BJ (cell line): ENCODE results near the gene RIMS3. TPM values are rescaled to one million over a fixed set of nuclear protein-coding genes. Genes with fewer than 3 reads are reported as not detected.

Experiments
- CTCF ChIA-PET: fragments of 350-600 bp; formaldehyde crosslinking; extraction: SDS; loops from one replicate; lab custom pipeline; 2021; ENCODE audit warnings: antibody characterized with exemption, inconsistent platforms; lab: Yijun Ruan, JAX
- POLR2A ChIA-PET: fragments of 300-600 bp; sonication (Branson Sonifier 250); formaldehyde crosslinking; extraction: SDS; loops from one replicate; lab custom pipeline; 2021; ENCODE audit warnings: antibody characterized with exemption; lab: Charles Lee
- DNase-seq: peaks from one replicate; pipeline ENCODE4 v3.0.0-alpha.2; 2011; ENCODE audit warnings: low read depth
- H3K27me3 ChIP-seq: 2 replicates; pipeline ENCODE4 v1.6.0; 2011; ENCODE audit warnings: low read length; ENCODE audit not compliant: control insufficient read depth, insufficient read depth
- H3K36me3 ChIP-seq: 2 replicates; pipeline ENCODE4 v1.5.1; 2011; ENCODE audit warnings: low read length; ENCODE audit not compliant: control insufficient read depth, insufficient read depth
- H3K4me3 ChIP-seq: 2 replicates; pipeline ENCODE4 v1.5.1; 2011; ENCODE audit warnings: low read depth, mild to moderate bottlenecking, control low read depth, low read length
- CTCF ChIP-seq: IDR thresholded peaks from 2 replicates; pipeline ENCODE4 v1.5.1; 2011; ENCODE audit warnings: low read depth, mild to moderate bottlenecking, control low read depth, inconsistent platforms, low read length, moderate library complexity; ENCODE audit not compliant: insufficient read depth
- polyA plus RNA-seq: library from polyadenylated mRNA; depleted of rRNA; stranded (reverse); fragments of >200 nt; gene quantifications from 2 replicates; pipeline ENCODE4 v1.2.3, GENCODE V29; 2011

The RIMS3 gene
- polyA plus RNA-seq, 1 experiment, result 0.59 TPM

- ChIA-PET CTCF (interaction anchor here (0.9 to 2.1 kb wide), 2 partner anchors 229 to 230 kb away, joined by 3 to 4 read pairs; no protein-coding TSS in a partner anchor), POLR2A (no interaction called here)
- peaks cover 16% of the 10 kb centered on the region for H3K27me3 ChIP-seq
- no peak for DNase-seq
- no peaks in the 10 kb centered on the region for H3K36me3 ChIP-seq
- no peak overlapping the region for H3K4me3 ChIP-seq
- no peak for TF ChIP-seq CTCF
Observed at GRCh38 chr1:40620586-40621210, 44.8 kb downstream of the RIMS3 start.

- TF ChIP-seq CTCF, result no peak
- CTCF ChIA-PET, result interaction anchor here (0.9 to 2.1 kb wide), 2 partner anchors 230 to 231 kb away, joined by 3 to 4 read pairs; no protein-coding TSS in a partner anchor
- no peak for DNase-seq
- no peak overlapping the region for H3K4me3 ChIP-seq
- H3K36me3 ChIP-seq, result no peaks in the 10 kb centered on the region
- POLR2A ChIA-PET, result no interaction called here
- H3K27me3 ChIP-seq, result peaks cover 16% of the 10 kb centered on the region
Observed at GRCh38 chr1:40620150-40620549, 45.3 kb downstream of the RIMS3 start.

DNA sequence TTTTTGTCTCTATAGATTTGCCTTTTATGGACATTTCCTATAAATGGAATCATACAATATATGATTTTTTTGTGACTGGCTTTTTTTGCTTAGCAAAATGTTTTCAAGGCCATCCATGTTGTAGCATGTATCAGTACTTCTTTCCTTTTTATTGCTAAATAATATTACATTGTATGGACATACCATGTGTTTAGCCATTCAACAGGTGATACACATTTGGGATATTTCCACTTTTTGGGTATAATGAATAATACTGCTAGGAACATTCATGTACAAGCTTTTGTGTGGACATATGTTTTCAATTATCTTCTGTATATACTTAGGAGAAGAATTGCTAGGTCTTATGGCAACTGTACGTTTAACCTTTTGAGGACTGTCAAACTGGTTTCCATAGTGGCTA, 47.4 kb downstream of the RIMS3 start:
- CTCF ChIA-PET, result no interaction called here
- Histone ChIP-seq H3K36me3 (no peaks in the 10 kb centered on the region), H3K4me3 (no peak overlapping the region), H3K27me3 (peaks cover 12% of the 10 kb centered on the region)
- POLR2A ChIA-PET, result no interaction called here
- TF ChIP-seq CTCF, result no peak
- DNase-seq, result no peak

GRCh38 chr1:40612345-40612831, 53.1 kb downstream of the RIMS3 start:
- no peak for DNase-seq
- ChIA-PET CTCF (interaction anchor here (0.7 to 2.2 kb wide), 8 partner anchors 9 to 342 kb away, joined by 3 to 10 read pairs (median 4); no protein-coding TSS in a partner anchor), POLR2A (no interaction called here)
- peak; percentile 87 for TF ChIP-seq CTCF
- peaks cover 3% of the 10 kb centered on the region; the same call in 1 of the 2 replicates for H3K27me3 ChIP-seq
- no peak overlapping the region for H3K4me3 ChIP-seq
- H3K36me3 ChIP-seq, result no peaks in the 10 kb centered on the region

- CTCF ChIA-PET, result interaction anchor here (0.9 to 1.7 kb wide), 4 partner anchors 59 to 343 kb away, joined by 3 to 6 read pairs (median 4); no protein-coding TSS in a partner anchor
- Histone ChIP-seq H3K27me3 (peaks cover 3% of the 10 kb centered on the region; the same call in 1 of the 2 replicates), H3K36me3 (no peaks in the 10 kb centered on the region), H3K4me3 (no peak overlapping the region)
- POLR2A ChIA-PET, result no interaction called here
- TF ChIP-seq CTCF, result no peak
- DNase-seq, result no peak
Observed at GRCh38 chr1:40610156-40610555, 55.3 kb downstream of the RIMS3 start.
